HG03378 (cell line): ENCODE results near the gene CHMP6.
"Not testable (repeated sequence)": the region's sequence is repeated elsewhere in the genome, so short reads cannot be mapped to it uniquely, and the experiment has no call there.

Experiments
- ATAC-seq: cut with Tn5 transposase; IDR thresholded peaks from one replicate; pipeline ENCODE4 v1.9.1; 2021; ENCODE audit warnings: mild to moderate bottlenecking, moderate library complexity; ENCODE audit not compliant: unreplicated experiment

The CHMP6 gene

GRCh38 chr17:81027591-81028505, 36.2 kb downstream of the CHMP6 start:
- no peak for ATAC-seq

GRCh38 chr17:81028506-81028858, 36.8 kb downstream of the CHMP6 start:
- no peak for ATAC-seq

- no peak for ATAC-seq
Measured at GRCh38 chr17:81029859-81030258, 38.2 kb downstream of the CHMP6 start.

GRCh38 chr17:81030312-81030711, 38.7 kb downstream of the CHMP6 start:
- ATAC-seq: not testable (repeated sequence)

GRCh38 chr17:81030741-81031565, 39.3 kb downstream of the CHMP6 start:
- no peak for ATAC-seq

- no peak for ATAC-seq
Measured at GRCh38 chr17:81031566-81032550, 40.2 kb downstream of the CHMP6 start.

- ATAC-seq: no peak
Measured at GRCh38 chr17:81032641-81033480, 41.2 kb downstream of the CHMP6 start.

- no peak for ATAC-seq
Measured at GRCh38 chr17:81033535-81034167, 42.0 kb downstream of the CHMP6 start.

GRCh38 chr17:81034168-81034777, 42.6 kb downstream of the CHMP6 start:
- ATAC-seq: no peak

- ATAC-seq: no peak
Measured at GRCh38 chr17:81034779-81035520, 43.3 kb downstream of the CHMP6 start, which contains the start of gene BAIAP2. TSS of gene BAIAP2 (plus strand) at chr17:81035151. CDS start at chr17:81035255, 104 bp downstream.

- no peak for ATAC-seq
Measured at GRCh38 chr17:81035521-81036196, 44.0 kb downstream of the CHMP6 start.

GRCh38 chr17:81036197-81036941, 44.7 kb downstream of the CHMP6 start:
- ATAC-seq: no peak

- no peak for ATAC-seq
Measured at GRCh38 chr17:81037026-81037797, 45.6 kb downstream of the CHMP6 start.

GRCh38 chr17:81037798-81038733, 46.4 kb downstream of the CHMP6 start:
- ATAC-seq: no peak

- ATAC-seq: no peak
Measured at GRCh38 chr17:81039096-81039495, 47.5 kb downstream of the CHMP6 start.
